NOMO-1 (cell line): ENCODE results near the gene TUBA1C.
A peak's percentile ranks its signal among the peaks of the same experiment; 100 is the strongest.

Experiments
- DNase-seq, 2 experiments: peaks; one replicate each; lab custom pipeline; 2025; ENCODE audit not compliant: unreplicated experiment in 2 of 2; lab: John Stamatoyannopoulos, UW

The TUBA1C gene

GRCh38 chr12:49264873-49265792, at the start of gene TUBA1C:
TSS of gene TUBA1C (plus strand) at chr12:49265082. CDS start at chr12:49265182, 100 bp downstream.
- DNase-seq = peak; percentile 87 to 94

- DNase-seq = peak; percentile 55 to 89
Measured at GRCh38 chr12:49219417-49220026, 45.4 kb upstream of the TUBA1C start.

- DNase-seq = peak; percentile 30 to 39
Measured at GRCh38 chr12:49220972-49221371, 43.9 kb upstream of the TUBA1C start.

- DNase-seq = no peak
Measured at GRCh38 chr12:49223122-49223521, 41.8 kb upstream of the TUBA1C start.

- DNase-seq = peak in 1 of 2 experiments; percentile 9
Measured at GRCh38 chr12:49223590-49224369, 41.1 kb upstream of the TUBA1C start.

- DNase-seq = no peak
Measured at GRCh38 chr12:49225576-49226166, 39.2 kb upstream of the TUBA1C start.

- no peak for DNase-seq
Measured at GRCh38 chr12:49227713-49228112, 37.2 kb upstream of the TUBA1C start.

GRCh38 chr12:49228653-49229052, 36.2 kb upstream of the TUBA1C start:
- no peak for DNase-seq

GRCh38 chr12:49230176-49230804, 34.6 kb upstream of the TUBA1C start:
- no peak for DNase-seq

GRCh38 chr12:49230805-49231194, 34.1 kb upstream of the TUBA1C start:
- peak; percentile 50 to 97 for DNase-seq

- no peak for DNase-seq
Measured at GRCh38 chr12:49231878-49232655, 32.8 kb upstream of the TUBA1C start.

GRCh38 chr12:49232940-49233841, 31.7 kb upstream of the TUBA1C start:
- DNase-seq = peak in 1 of 2 experiments; percentile 49

- DNase-seq = peak; percentile 96 to 99
Measured at GRCh38 chr12:49233842-49234526, 30.9 kb upstream of the TUBA1C start.

GRCh38 chr12:49236423-49236822, 28.5 kb upstream of the TUBA1C start:
- no peak for DNase-seq

GRCh38 chr12:49243631-49244030, 21.3 kb upstream of the TUBA1C start:
- no peak for DNase-seq

GRCh38 chr12:49244176-49244575, 20.7 kb upstream of the TUBA1C start:
- DNase-seq = no peak

- no peak for DNase-seq
Measured at GRCh38 chr12:49251357-49251756, 13.5 kb upstream of the TUBA1C start.

GRCh38 chr12:49253033-49253623, 11.8 kb upstream of the TUBA1C start:
- DNase-seq = no peak
